HG02970 (cell line): ENCODE data around the gene SPPL2A.
"Not testable (repeated sequence)": the region's sequence is repeated elsewhere in the genome, so short reads cannot be mapped to it uniquely, and the experiment has no call there.

Source experiments
- ATAC-seq: cut with Tn5 transposase; IDR thresholded peaks from one replicate; pipeline ENCODE4 v1.9.1; 2021; ENCODE audit warnings: mild to moderate bottlenecking, moderate library complexity, moderate number of reproducible peaks; ENCODE audit not compliant: unreplicated experiment, low FRiP score

Gene SPPL2A

DNA sequence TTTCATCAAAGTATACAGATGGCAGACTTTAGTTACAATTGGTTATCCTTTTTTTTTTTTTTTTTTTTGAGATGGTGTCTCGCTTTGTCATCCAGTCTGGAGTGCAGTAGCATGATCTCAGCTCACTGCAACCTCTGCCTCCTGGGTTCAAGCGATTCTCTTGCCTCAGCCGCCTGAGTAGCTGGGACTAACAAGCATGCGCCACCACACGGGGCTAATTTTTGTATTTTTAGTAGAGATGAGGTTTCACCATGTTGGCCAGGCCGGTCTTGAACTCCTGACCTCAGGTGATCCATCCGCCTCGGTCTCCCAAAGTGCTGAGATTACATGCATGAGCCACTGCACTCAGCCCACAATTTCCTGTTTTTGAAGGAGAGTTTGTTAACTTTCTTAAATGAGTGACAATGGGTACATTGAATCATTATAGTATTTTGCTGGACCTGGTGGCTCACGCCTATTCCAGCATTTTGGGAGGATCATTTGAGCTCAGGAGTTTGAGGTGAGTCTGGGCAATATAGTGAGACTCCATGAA, 70.8 kb downstream of the SPPL2A start:
- not testable (repeated sequence) for ATAC-seq

DNA sequence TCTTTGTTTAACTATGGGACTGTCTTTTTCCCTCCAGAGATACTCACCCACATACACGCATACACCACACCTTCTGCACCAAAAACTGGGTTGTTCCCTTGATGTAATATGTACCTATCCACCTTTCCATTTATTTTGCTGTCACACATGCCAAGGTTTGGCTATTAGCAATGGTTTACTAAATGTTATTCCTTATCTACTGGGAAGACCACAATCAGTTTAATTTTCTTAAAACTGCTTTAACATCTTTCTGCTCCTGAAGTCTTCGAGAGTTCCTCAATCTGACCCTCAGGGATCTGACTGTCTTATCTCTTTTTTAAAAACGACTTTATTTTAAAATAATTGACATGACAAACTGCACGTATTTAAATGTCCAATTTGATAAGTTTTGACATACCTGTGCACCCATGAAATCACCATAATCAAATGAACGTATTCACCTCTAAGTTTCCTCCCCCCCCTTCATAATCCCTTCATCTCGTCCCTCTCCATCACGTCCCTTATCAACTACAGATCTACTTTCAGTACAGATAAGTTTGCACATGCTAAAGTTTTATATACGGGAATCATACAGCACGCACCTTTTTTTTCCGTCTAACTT, 78.1 kb downstream of the SPPL2A start:
- ATAC-seq = no peak

DNA sequence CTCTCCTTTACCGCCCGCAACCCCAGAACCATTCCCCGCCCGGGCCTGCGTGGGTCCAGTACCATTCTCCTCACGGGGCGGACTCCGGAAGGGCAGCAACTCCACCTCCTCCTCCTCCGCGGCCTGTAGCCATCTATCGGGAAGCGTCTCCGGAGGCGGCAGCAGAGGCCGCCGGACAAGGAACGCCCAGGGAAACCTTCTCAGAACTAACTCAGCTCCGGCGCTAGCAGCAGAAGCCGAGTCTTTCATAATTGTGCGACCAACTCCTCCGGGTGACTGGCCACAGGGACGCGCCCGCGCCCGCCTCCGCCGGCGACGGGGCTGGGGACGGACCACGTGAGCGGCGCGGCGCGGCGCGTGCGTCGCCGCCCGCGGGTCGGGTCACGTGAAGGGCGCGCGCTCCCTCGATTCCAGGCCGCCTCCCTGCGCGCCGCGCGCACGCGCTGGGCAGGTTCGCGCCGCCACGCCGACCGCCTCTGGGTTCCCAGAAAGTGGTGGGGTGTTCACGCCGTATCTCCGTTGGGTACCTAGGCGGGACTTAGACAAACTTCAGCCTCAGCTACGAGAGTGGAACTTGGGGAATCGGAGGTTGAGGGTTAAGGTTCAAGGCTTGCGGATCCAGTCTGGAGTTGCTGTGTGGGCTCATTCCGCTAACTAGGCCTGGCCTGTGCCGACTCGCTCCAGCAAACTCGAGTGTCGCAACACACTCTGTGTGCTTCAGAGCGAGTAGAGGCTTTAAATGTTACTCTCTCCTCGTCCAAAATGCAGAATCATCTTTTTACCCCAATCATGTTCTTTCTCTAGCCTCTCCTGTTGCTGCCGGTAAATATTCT, 78.8 kb downstream of the SPPL2A start, which contains the start of gene TRPM7:
Gene TRPM7, minus strand, starts transcription at position 329 of the 833 bp plus-strand sequence. Its CDS starts 264 bp downstream, at position 65.
- peak; percentile 79 for ATAC-seq

DNA sequence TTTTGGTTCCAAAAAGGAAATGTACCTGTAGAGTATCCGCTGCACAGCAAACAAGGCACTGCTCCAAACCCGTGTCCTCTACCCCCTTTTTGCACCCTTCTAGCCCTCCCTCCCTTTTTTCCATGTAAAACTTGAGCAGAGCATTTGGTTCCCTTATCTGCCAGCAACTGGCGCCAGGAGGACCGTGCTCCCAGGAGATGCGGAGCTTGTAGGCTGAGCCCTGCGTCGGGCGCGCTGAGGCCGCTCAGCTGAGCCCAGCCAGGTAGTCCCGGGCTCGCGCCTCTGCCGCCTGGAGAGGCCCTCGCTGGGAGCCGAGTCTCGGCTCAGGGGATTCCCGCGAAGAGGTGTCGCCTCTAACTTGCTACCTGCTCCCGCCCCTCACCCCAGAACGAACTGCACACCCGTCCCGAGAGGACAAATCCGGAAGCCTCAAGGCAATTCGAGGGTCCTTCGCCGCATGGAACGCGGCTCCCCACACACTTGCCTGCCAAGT, 79.5 kb downstream of the SPPL2A start:
- ATAC-seq = peak; percentile 57

DNA sequence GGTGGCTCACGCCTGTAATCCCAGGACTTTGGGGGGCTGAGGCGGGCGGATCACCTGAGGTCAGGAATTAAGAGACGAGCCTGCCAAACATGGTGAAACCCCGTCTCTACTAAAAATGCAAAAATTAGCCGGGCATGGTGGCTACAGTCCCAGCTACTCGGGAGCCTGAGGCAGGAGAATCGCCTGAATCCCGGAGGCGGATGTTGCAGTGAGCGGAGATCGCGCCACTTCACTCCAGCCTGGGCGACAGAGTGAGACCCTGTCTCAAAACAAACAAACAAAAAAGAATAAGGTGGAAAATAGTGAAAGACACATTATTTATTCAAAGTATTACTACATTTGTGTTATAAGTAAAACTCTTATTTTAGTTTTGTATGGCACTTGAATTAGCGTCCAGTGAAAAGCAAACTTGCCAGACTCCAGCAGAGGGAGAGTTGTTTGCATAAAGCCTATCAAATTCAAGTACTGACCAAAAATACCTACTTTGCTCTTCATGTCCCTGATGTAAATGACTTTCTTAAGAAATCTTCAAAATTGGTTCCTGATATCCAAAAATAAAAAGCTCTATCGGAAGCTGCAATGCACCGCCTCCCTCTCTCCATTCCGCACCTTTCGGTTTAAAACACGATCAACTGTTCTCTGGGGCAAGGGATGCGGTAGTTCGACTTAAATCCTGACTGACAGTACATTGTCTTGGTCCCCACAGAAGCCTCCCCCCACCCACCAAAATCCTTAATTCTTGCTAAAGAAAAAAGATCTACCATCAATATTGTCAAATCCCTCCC, 80.1 kb downstream of the SPPL2A start:
- no peak for ATAC-seq

DNA sequence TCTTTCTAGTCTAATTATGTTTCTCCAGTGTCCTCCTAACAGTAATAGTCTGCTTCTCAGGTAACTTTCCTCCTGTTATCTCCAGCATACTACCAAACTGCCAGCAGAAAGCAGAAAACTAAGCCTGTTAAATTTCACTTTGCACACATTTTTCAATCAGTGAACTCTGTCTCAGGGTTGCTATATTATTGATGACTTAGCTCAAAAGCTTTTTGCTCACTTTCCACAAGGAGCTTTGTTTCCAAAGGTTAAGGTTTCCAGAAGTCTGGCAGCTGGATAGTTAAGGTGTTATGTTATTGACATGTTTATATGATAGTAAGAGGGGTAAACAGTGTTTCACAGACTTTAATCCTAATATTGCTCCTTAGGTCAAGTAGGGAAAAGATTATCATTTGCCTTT, 84.0 kb downstream of the SPPL2A start:
- no peak for ATAC-seq

DNA sequence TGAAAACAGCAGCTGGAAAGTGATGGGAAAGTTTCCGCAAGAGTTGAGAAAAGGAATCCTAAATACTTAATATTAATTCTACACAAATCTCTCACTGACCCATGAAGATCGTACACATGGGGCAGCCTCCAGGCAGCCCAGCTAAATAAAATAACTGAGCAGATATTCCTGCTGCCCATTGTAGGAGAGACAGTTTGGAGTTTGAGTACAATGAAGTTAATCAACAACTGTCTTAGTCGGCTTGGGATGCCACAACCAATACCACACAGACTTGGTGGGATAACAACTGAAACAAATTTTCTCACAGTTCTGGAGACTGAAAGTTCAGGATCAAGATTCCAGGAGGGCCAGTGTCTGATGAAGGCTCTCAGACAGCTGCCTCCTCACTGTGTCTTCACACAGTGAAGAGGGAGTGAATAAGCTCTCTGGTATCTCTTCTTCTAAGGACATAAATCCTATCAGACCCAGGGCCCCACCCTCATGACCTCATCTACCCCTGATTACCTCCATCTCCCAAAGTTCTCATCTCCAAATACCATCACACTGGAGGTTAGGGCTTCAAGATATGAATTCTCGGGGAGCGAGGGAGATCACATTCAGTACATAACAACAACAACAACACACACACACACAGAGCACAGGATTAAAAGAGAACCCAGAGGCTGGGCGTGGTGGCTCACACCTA, 88.6 kb downstream of the SPPL2A start:
- ATAC-seq = no peak

DNA sequence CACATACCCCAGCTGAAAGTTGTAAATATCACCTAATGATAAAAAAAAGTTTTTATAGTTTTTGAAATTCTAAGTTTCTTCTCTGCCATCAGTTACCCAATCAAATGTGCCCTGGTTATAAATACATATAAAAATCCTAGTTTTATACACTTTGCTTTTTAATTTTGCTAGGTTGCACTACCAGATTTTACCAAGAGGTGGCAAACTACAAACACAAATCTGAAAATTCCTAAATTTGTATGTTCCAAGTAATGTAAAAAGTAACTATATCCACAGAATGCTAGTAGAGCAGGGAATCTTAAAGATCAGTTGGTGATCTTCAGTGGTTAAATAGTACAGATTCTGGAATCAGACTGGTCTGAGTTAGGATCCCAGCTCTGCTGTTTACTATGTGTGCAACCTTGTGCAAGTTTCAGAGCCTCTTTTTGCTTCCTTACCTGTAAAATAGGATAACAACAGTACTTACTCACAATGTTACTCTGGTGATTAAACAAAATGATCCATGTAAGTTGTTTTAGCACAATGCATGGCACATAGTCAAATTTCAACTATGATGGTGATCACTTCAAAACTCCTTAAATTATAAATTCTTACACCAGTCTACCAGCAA, 89.9 kb downstream of the SPPL2A start:
- no peak for ATAC-seq

DNA sequence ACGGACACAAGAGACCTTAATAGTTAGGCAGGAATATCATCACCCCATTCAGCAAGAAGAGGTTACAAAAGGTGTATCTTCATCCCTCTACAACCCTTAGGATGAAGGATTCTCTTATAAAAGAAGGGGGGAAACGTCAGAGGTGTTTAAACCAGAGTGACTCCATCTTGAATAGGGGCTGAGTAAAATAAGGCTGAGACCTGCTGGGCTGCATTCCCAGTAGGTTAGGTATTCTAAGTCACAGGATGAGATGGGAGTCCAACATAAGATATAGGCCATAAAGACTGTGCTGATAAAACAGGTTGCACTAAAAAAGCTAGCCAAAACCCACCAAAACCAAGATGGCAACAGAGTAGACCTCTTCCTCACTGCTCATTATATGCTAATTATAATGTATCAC, 95.4 kb downstream of the SPPL2A start:
- no peak for ATAC-seq

DNA sequence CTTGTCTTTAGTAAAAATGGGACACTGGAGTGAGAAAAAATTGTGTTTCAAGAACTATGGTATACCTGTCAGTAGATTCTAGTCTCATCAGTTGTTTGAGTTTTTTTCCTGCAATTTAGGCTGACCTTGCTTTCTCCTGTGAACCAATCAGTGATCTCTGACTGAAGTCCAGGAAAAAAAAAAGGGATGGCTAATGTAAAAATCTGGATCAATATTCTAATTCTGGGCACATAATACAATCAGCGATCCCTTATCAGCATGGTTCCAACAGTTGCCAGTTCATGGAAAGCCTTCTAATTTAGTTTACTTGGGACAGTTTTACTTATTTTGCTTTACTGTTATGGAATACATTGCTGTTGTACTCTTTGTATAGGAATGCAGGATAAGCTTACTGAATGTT, 95.9 kb downstream of the SPPL2A start:
- no peak for ATAC-seq

DNA sequence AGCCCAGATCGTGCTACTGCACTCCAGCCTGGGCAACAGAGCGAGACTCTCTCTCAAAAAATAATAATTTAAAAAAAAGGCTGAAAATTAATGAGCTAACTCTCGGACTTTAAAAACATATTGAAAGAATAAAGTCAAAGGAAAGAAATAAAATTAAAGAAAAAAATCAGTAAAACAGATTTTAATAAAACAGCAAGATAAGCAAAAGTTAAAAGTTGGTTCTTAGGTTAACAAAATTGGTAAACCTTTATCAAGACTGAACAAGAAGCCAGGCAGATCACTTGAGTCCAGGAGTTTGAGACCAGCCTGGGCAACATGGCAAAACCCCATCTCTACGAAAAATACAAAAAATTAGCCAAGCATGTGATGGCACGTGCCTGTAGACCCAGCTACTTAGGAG, 99.6 kb downstream of the SPPL2A start:
- ATAC-seq = no peak

DNA sequence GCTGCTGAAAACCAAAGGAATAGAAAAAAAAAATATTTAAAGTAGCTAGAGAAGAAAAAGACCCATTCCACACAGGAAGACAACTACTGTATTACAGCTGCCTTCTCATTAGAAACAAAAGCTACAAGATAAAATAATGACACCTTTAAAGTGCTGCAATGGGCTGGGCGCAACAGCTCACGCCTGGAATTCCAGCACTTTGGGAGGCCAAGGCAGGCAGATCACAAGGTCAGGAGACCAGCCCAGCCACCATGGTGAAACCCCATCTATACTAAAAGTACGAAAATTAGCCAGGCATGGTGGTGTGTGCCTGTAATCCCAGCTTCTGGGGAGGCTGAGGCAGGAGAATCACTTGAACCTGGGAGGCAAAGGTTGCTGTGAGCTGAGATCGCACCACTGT, 110.0 kb downstream of the SPPL2A start:
- ATAC-seq = no peak

DNA sequence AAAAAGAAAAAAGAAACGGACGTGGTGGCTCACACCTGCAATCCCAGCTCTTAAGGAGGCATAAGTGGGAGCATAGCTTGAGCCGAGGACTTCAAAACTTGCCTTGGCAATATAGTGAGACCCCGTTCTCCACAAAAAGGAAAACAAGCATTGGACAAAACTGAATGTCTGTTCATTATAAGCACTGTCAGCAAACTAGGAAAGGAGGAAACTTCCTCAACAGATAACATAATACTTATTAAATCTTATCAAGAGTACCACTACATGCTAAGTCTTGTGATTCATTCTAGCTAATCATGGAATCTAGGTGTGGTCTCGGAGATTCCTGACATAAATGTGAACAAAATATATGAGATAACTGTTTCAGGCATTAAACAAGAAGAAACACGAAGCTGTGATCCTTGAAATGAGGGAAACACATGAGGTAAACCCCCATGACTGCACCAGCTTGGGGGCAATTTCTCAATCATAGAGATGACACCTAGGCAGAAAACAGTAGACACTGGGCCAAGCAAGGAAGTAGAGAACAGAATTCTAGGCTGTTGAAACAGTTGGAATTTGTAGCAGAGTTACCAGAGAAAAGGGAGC, 112.3 kb downstream of the SPPL2A start:
- ATAC-seq = no peak

DNA sequence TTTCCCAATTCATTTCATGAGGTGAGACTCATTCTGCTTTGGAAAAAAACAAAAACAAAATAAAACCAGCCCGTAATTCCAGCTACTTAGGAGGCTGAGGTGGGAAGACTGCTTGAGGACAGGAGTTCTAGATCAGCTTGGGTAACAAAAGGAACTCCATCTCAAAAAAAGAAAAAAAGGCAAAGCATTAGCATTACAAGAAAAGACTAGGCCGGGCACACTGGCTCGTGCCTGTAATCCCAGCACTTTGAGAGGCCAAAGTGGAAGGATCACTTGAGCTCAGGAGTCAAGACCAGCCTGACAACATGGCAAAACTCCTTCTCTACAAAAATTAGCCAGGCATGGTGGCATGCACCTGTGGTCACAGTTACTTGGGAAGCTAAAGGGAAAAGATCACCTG, 112.8 kb downstream of the SPPL2A start:
- ATAC-seq = no peak
